Measurements from ENCODE around the gene PIK3CD.
"Not testable (repeated sequence)": the region's sequence is repeated elsewhere in the genome, so short reads cannot be mapped to it uniquely, and the experiment has no call there.

PIK3CD gene

DNA sequence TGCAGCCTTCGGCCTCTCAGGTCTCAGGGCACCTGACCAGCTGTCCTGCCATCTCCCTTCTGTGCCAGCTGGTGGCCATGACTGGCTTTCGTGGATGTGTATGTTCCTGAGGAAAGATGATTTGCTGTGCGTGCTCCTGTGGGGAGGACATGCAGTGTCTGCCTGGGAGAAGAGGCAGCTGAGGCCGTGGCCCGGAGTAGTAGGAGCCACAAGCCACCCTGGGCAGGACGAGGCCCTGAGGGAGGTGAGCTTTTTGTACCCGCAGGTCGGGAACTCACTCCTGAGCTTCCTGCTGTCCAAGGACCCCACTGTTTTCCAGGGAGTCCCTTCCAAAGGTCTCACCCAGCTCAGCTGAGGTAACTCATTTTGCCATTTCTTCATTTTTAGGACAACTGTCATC lies 58.5 kb downstream of the PIK3CD start:
- H3K4me3 ChIP-seq: no peak overlapping the region

DNA sequence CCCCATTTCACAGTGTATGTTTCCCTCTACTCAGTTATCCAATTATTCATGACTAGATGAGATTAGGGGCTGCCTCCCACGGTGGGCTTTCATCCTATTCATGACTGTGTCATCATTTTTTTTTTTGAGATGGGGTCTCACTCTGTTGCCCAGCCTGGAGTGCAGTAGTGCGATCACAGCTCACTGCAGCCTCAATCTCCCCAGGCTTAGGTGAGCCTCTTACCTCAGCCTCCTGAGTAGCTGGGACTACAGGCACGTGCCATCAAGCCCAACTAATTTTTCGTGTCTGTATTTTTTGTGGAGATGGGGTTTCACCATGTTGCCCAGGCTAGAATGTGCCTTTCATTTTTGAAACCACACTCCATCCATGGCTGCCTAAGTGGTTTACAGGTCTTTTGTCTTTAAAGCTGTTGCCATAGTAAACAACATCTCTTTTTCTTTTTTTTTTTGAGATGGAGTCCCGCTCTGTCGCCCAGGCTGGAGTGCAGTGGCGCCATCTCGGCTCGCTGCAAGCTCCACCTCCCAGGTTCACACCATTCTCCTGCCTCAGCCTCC lies 60.0 kb downstream of the PIK3CD start:
- Histone ChIP-seq H3K4me3 (no peak overlapping the region), H3K27ac (no peak overlapping the region)

More for the DNA sequence above, 58.5 kb downstream of the PIK3CD start:
- H3K27ac ChIP-seq: no peak overlapping the region

DNA sequence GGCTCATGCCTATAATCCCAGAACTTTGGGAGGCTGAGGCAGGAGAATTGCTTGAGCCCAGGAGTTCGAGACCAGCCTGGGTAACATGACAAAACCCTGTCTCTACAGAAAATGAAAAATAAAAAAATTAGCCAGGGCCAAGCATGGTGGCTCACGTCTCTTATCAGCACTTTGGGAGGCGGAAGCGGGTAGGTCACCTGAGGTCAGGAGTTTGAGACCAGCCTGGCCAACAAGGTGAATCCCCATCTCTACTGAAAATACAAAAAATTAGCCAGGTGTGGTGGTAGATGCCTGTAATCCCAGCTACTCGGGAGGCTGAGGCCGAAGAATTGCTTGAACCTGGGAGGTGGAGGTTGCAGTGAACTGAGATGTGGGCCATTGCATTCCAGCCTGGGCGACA lies 61.2 kb downstream of the PIK3CD start:
- not testable (repeated sequence) for H3K4me3 ChIP-seq, H3K27ac ChIP-seq

DNA sequence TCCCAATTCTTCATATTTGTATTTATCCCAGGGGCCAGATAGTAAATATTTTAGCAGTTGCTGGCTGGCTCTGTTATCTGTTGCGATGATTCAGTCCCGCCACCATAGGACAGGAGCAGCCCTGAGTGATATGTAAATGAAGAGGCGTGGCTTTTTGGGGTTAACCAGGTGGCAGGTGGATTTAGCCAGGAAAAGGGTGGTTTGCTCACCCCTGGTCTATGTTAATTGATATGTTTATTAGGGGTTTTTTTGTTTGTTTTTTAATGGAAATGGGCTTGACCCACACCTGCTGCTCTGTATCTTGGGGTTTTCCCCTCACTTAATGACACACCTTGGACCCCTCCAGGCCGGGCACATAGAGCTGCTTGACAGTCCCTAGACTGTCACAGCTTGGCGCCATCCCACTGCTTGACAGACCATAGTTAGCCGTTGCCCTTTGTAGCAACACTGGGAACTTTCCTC lies 62.8 kb downstream of the PIK3CD start:
- H3K27ac ChIP-seq: peak overlapping the region in 2 of 21 experiments; percentile 87 to 93
- no peak overlapping the region for H3K4me3 ChIP-seq

DNA sequence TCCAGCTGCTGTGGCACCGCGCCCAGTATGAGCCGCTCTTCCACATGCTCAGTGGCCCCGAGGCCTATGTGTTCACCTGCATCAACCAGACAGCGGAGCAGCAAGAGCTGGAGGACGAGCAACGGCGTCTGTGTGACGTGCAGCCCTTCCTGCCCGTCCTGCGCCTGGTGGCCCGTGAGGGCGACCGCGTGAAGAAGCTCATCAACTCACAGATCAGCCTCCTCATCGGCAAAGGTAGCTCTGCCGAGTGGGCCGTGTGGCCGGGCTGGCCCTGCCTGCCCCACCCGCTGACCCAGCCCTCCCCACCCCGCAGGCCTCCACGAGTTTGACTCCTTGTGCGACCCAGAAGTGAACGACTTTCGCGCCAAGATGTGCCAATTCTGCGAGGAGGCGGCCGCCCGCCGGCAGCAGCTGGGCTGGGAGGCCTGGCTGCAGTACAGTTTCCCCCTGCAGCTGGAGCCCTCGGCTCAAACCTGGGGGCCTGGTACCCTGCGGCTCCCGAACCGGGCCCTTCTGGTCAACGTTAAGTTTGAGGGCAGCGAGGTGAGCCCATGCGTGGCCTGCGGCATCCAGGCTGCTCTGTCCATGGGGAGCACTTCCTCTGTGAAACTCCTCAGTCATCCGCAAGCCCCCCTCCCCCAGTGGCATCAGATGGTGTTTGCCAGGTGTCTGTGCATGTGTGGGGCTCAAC lies 64.2 kb downstream of the PIK3CD start:
- Histone ChIP-seq H3K27ac (peak overlapping the region in 11 of 21 experiments; percentile 40 to 99 (median 86)), H3K4me3 (no peak overlapping the region)

DNA sequence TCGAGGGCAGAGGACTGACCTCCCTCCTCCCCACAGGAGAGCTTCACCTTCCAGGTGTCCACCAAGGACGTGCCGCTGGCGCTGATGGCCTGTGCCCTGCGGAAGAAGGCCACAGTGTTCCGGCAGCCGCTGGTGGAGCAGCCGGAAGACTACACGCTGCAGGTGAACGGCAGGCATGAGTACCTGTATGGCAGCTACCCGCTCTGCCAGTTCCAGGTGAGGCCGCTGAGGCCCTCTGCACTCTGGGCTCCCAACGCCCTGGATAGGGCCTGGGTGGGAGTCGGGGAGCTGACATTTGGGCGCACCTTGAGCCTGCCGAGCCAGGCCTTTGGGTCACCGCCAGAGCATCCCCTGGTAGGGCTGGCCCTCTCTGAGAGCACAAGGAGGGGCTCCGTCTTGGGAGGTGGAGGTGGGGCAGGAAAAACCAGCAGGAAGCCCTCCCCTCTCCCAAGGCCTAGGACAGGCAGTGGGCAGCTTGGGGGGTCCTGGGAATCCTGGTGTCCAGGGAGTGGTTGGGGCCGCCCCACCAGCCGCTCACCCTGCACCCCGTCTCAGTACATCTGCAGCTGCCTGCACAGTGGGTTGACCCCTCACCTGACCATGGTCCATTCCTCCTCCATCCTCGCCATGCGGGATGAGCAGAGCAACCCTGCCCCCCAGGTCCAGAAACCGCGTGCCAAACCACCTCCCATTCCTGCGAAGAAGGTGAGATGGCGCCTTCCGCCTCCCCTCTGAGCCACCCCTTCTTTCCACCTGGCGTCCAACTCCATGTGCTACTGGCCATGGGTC lies 65.1 kb downstream of the PIK3CD start:
- Histone ChIP-seq H3K27ac (peak overlapping the region; percentile 18 to 99 (median 81)), H3K4me3 (peak overlapping the region in 4 of 7 experiments; percentile 2 to 17 (median 8))

DNA sequence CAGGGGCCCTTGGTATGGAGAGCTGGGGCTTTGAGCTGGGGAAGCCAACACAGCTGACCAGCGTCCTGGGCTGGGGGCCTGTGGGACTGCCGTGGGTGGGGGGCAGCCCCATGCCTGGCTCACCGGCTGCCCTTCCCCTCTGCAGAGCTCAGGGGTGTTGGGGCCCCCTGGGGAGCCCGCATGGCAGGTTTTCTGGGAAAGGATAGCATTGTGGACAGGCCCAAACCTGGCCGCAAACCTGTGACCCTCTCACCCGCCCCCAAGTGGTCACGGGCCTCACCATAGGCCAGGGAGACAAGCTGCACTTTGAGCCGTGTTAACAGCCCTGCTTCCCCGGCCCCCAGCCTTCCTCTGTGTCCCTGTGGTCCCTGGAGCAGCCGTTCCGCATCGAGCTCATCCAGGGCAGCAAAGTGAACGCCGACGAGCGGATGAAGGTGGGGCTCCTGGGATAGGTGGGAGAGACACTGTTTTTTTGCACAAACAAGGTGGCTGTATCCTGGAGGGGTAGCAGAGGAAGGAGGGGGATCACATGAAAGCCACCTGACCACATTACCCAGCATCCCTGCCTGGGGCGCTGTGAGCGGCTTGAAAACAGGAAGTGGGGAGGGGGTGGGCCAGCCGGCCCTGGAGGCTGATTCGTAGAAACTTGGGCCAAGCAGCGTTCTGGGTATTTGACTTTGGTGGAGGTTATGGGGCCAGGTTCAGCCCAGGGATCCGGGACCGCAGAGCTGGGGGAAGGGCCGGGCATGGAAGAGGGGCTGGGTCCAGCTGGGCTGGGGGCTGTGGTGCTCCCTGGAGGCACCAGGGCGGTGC lies 65.9 kb downstream of the PIK3CD start:
- H3K4me3 ChIP-seq: peak overlapping the region in 5 of 7 experiments; percentile 2 to 17 (median 11)

DNA sequence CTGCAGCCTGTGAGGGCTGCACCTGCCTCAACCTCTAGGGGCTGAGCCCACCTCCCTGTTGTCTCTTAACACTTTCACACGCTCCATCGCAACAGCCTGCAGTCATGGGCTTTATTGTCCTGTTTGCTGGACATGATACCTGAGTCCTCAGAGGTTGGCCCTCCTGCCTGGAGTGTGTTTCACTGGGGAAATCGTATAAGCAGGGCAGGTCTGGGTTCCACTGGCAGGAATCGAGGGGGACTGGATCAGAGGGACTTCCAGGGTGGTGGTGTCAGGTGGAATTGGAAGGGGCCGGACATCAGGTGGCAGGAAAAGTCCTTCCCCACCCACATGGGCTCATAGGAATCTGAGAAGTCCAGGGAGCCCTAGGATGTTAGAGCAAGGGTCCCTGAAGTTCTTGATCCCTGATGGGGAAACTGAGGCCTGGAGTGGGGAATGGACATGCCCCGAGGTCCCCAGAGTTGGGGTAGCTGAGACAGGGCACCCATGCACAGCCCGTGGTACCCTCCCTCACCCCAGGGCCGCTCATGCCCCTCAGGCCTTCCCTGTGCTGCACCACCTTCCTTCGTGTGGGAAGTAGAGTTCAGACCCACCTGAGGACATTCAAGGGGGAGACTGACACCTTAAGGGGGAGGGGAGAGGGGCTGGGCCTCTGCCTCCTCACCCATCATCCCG lies 66.6 kb downstream of the PIK3CD start:
- H3K27ac ChIP-seq: peak overlapping the region in 17 of 21 experiments; percentile 24 to 99 (median 83)
- H3K4me3 ChIP-seq: peak overlapping the region in 2 of 7 experiments; percentile 8 to 11

More for the DNA sequence above, 65.9 kb downstream of the PIK3CD start:
- peak overlapping the region; percentile 18 to 99 (median 81) for H3K27ac ChIP-seq

DNA sequence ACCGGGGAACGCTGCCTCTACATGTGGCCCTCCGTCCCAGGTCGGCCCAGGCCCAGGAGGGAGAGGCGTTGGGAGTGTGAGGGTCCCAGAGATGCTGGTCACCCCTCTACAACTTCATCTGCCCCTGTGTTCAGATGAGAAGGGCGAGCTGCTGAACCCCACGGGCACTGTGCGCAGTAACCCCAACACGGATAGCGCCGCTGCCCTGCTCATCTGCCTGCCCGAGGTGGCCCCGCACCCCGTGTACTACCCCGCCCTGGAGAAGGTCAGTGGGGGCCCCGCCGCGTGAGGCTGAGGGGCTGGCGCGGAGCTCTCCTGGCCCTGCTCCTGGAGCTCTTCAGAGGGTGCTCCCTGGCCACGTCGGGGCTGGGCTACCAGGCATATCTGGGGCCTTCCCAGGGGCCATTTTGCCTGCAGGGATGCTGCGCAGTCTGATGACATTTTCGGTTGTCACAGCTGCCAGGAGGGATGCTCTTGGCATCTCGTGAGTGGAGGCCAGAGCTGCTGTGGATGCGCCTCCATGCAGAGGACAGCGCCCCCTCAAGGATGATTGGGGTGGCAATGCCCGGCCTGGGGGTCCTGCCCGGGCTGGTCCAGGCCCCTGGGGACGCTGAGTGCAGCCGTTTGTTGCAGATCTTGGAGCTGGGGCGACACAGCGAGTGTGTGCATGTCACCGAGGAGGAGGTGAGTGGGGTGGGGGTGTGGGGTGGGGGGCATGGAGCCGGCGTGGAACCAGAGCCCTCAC lies 68.6 kb downstream of the PIK3CD start:
- peak overlapping the region in 9 of 21 experiments; percentile 21 to 99 (median 87) for H3K27ac ChIP-seq
- no peak overlapping the region for H3K4me3 ChIP-seq

DNA sequence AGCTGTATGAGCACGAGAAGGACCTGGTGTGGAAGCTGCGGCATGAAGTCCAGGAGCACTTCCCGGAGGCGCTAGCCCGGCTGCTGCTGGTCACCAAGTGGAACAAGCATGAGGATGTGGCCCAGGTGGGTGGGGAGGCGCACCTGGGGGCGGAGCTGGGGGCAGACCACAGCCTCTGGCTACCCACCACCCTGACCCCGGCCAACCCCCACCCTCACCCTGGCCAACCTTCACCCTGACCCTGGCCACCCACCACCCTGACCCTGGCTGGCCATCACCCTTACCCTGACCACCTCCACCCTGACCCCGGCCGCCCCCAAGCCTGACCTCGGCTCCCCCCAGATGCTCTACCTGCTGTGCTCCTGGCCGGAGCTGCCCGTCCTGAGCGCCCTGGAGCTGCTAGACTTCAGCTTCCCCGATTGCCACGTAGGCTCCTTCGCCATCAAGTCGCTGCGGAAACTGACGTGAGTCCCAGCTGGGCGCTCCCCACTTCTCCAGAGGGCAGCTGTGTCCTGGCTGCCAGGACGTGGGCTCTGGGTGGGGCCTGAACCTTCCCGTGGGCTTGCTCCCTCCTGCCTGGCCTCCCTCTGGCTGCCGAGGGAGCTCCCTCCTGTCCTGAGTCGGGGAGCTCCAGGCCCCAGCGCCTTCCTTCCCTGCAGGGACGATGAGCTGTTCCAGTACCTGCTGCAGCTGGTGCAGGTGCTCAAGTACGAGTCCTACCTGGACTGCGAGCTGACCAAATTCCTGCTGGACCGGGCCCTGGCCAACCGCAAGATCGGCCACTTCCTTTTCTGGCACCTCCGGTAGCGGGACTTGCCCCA lies 69.5 kb downstream of the PIK3CD start:
- Histone ChIP-seq H3K27ac (peak overlapping the region in 8 of 21 experiments; percentile 3 to 93 (median 30)), H3K4me3 (no peak overlapping the region)

DNA sequence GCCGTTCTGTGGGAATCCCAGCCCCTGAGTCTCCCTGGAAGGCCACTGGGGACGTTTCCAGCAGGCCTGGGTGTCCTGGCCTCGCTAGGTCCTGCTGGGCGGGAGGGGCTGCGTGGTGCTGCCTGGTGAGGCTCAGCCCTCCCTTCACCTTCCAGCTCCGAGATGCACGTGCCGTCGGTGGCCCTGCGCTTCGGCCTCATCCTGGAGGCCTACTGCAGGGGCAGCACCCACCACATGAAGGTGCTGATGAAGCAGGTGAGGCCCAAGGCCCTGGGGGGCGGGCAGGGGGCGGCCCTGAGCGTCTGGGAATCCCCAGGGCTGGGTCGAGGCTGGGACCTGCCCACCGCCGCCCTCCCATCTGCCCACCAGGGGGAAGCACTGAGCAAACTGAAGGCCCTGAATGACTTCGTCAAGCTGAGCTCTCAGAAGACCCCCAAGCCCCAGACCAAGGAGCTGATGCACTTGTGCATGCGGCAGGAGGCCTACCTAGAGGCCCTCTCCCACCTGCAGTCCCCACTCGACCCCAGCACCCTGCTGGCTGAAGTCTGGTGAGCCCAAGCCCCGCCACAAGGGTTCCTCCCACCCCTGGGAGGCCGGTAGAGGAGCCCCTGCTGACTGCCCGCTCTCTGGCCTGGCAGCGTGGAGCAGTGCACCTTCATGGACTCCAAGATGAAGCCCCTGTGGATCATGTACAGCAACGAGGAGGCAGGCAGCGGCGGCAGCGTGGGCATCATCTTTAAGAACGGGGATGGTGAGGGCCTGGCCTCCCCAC lies 70.3 kb downstream of the PIK3CD start:
- no peak overlapping the region for H3K4me3 ChIP-seq
- peak overlapping the region in 8 of 21 experiments; percentile 3 to 54 (median 30) for H3K27ac ChIP-seq

DNA sequence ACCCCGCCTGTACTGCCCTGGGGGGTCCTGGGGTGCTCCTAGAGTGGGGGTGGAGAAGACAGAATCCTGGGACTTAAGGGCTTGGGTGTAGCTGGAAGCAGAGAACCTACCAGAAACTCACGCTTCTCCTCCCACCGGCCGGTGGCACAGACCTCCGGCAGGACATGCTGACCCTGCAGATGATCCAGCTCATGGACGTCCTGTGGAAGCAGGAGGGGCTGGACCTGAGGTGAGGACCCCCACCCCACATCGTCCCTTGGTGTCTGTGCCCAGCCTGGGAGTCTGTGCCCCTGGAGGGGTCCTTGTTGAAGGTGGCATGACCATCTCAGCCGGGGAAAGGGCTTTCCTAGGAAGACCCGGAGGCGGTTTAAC lies 70.8 kb downstream of the PIK3CD start:
- H3K27ac ChIP-seq: no peak overlapping the region

DNA sequence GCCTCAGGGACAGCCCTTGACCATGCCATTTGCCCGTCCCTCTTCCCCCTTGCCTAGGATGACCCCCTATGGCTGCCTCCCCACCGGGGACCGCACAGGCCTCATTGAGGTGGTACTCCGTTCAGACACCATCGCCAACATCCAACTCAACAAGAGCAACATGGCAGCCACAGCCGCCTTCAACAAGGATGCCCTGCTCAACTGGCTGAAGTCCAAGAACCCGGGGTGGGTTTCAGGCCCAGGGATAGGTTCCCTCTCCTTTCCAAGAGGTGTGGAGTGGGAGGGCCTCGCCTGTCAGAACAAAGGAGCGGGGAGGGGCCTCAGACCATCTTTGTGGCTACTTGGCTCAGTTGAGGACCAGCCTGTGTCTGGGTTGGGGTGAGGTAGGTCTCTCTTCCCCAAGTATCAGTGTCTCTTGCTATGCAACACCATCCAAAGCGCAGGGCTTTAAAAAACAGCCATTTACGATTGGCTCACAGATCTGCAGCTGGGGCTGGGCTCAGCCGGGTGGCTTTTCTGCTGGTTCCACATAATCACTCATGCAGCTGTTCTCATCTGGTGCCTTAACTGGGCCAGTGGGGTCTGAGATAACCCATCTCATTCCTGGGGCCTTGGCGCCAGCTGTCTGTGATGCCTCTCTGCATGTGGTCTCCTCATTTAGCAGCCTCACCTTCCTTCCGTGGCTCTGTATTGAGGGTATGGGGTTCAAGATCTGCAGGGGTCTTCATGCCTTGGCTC lies 71.7 kb downstream of the PIK3CD start:
- H3K27ac ChIP-seq: no peak overlapping the region
- no peak overlapping the region for H3K4me3 ChIP-seq

More for the DNA sequence above, 70.8 kb downstream of the PIK3CD start:
- H3K4me3 ChIP-seq: no peak overlapping the region

DNA sequence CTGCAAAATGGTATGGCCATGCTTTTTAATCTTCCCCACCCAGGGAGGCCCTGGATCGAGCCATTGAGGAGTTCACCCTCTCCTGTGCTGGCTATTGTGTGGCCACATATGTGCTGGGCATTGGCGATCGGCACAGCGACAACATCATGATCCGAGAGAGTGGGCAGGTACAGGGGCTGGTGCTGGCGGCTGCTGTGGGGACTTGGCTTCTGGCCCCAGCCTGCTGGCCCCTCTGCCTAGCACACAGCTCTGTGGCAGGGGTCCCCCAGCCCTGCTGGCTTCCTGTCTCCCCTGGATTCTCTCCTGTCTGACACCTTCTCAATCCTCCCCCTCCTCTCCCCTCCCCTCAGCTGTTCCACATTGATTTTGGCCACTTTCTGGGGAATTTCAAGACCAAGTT lies 72.4 kb downstream of the PIK3CD start:
- Histone ChIP-seq H3K27ac (no peak overlapping the region), H3K4me3 (no peak overlapping the region)

DNA sequence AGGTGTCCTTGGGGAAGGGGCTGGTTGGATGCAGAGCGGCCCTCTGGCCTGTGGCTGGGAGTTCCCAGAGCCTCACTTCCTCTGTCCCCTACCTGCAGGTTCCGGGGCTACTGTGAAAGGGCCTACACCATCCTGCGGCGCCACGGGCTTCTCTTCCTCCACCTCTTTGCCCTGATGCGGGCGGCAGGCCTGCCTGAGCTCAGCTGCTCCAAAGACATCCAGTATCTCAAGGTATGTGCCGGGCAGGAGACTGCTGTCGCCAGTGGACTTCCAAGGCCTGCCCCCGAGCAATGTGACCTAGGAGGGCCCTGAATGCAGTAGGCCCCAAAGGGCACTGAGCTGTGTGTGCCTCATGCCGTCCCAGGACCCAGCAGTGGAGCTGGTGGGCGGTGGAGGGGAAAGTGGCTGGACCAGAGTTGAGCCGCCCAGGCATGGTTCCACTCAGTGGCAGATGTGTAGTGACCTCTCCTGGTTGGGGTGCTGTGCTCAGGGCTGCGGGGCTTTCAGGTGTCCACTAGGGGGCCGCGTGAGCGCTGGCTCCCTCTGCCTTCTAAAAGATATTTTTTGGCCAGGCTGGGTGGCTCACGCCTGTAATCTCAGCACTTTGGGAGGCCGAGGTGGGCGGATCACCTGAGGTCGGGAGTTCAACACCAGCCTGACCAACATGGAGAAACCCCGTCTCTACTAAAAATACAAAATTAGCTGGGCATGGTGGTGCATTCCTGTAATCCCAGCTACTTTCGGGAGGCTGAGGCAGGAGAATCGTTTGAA lies 73.4 kb downstream of the PIK3CD start:
- no peak overlapping the region for H3K4me3 ChIP-seq

More for the DNA sequence above, 73.4 kb downstream of the PIK3CD start:
- peak overlapping the region in 1 of 21 experiments; percentile 27 for H3K27ac ChIP-seq

Measured in skin epidermis (tissue), 12 donors.